ENCODE results near the gene TSHZ1.

GRCh38 chr18:75304678-75305557 is 94.3 kb downstream of the TSHZ1 start:
- TF ChIP-seq EP300 (IDR thresholded peaks at IDR 0.05) = no peak
- TF ChIP-seq, protein P1, sequence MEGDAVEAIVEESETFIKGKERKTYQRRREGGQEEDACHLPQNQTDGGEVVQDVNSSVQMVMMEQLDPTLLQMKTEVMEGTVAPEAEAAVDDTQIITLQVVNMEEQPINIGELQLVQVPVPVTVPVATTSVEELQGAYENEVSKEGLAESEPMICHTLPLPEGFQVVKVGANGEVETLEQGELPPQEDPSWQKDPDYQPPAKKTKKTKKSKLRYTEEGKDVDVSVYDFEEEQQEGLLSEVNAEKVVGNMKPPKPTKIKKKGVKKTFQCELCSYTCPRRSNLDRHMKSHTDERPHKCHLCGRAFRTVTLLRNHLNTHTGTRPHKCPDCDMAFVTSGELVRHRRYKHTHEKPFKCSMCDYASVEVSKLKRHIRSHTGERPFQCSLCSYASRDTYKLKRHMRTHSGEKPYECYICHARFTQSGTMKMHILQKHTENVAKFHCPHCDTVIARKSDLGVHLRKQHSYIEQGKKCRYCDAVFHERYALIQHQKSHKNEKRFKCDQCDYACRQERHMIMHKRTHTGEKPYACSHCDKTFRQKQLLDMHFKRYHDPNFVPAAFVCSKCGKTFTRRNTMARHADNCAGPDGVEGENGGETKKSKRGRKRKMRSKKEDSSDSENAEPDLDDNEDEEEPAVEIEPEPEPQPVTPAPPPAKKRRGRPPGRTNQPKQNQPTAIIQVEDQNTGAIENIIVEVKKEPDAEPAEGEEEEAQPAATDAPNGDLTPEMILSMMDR (IDR thresholded peaks at IDR 0.05) = no peak
